ENCODE data around the gene IL15RA.

- no peak for TF ChIP-seq JUND (IDR thresholded peaks at IDR 0.05)
- TF ChIP-seq CTCF (IDR thresholded peaks at IDR 0.05; ENCODE audit: low read depth, low read length, missing input control), result no peak
- no peak for TF ChIP-seq YY1 (IDR thresholded peaks at IDR 0.05)
- TF ChIP-seq ATF3 (IDR thresholded peaks at IDR 0.05), result no peak
These were observed 25.6 kb upstream of the IL15RA start for GRCh38 chr10:6002809-6003510.
